WTC11 (cell line): ENCODE data around the gene PMM1. TPM values are rescaled to one million over a fixed set of nuclear protein-coding genes. Genes with fewer than 3 reads are reported as not detected.

Source experiments
- ATAC-seq: fragments of 200-7000 bp; cut with Tn5 transposase; 2 replicates; pipeline ENCODE4 v1.10.0; 2021; ENCODE audit warnings: mild to moderate bottlenecking, moderate library complexity
- CTCF ChIA-PET: fragments of 300-600 bp; sonication (Branson Sonifier 250); formaldehyde crosslinking; loops from one replicate; lab custom pipeline; 2021; ENCODE audit warnings: antibody characterized with exemption; lab: Charles Lee
- POLR2A ChIA-PET: fragments of 350-600 bp; sonication (Branson Sonifier 250); formaldehyde crosslinking; loops from one replicate; lab custom pipeline; 2021; ENCODE audit warnings: antibody characterized with exemption; lab: Charles Lee
- DNase-seq: peaks from one replicate; pipeline ENCODE4 v3.0.0; 2021; ENCODE audit warnings: low spot score
- H3K27ac Mint-ChIP-seq: 2 replicates; pipeline ENCODE4 v1.8.0; 2021; ENCODE audit warnings: mixed read lengths
- H3K27me3 Mint-ChIP-seq: 2 replicates; pipeline ENCODE4 v1.8.0; 2021; ENCODE audit warnings: low read depth, mild to moderate bottlenecking, moderate library complexity, mixed read lengths
- H3K36me3 Mint-ChIP-seq: 2 replicates; pipeline ENCODE4 v1.8.0; 2021; ENCODE audit warnings: mixed read lengths
- H3K4me1 Mint-ChIP-seq: 2 replicates; pipeline ENCODE4 v1.8.0; 2022; ENCODE audit warnings: mixed read lengths
- H3K4me3 Mint-ChIP-seq: 2 replicates; pipeline ENCODE4 v1.8.0; 2021; ENCODE audit warnings: mild to moderate bottlenecking, moderate library complexity, mixed read lengths
- H3K9me3 Mint-ChIP-seq: 2 replicates; pipeline ENCODE4 v1.8.0; 2021; ENCODE audit warnings: mixed read lengths
- ATF1 ChIP-seq: sonication (generic); formaldehyde crosslinking; IDR thresholded peaks from 2 replicates; pipeline ENCODE4 v1.8.1; 2023; ENCODE audit warnings: mild to moderate bottlenecking, moderate library complexity, missing genetic modification reagents
- ATF3 ChIP-seq: sonication (generic); formaldehyde crosslinking; conservative IDR thresholded peaks from 2 replicates; pipeline ENCODE4 v1.8.1; 2022; ENCODE audit warnings: mild to moderate bottlenecking, missing genetic modification reagents
- ERG ChIP-seq: fragments of 250-450 bp; sonication (Bioruptor Pico); IDR thresholded peaks from 2 replicates; pipeline ENCODE4 v1.8.0; 2021; ENCODE audit warnings: mild to moderate bottlenecking
- ESRRA ChIP-seq: sonication (generic); formaldehyde crosslinking; IDR thresholded peaks from 2 replicates; pipeline ENCODE4 v1.8.1; 2022; ENCODE audit warnings: mild to moderate bottlenecking, missing genetic modification reagents, borderline replicate concordance
- ETV6 ChIP-seq: sonication (generic); formaldehyde crosslinking; IDR thresholded peaks from 2 replicates; pipeline ENCODE4 v1.8.1; 2022; ENCODE audit warnings: mild to moderate bottlenecking, missing genetic modification reagents
- GTF2I ChIP-seq: fragments of 250-450 bp; sonication (Bioruptor Pico); conservative IDR thresholded peaks from 2 replicates; pipeline ENCODE4 v1.4.0; 2021; ENCODE audit warnings: mild to moderate bottlenecking
- HMGXB4 ChIP-seq: sonication (generic); formaldehyde crosslinking; IDR thresholded peaks from 2 replicates; pipeline ENCODE4 v1.8.1; 2023; ENCODE audit warnings: mild to moderate bottlenecking, moderate library complexity, missing genetic modification reagents
- IRF2 ChIP-seq: sonication (generic); formaldehyde crosslinking; IDR thresholded peaks from 2 replicates; pipeline ENCODE4 v1.8.0; 2022; ENCODE audit warnings: low read depth, missing genetic modification reagents, borderline replicate concordance
- MLX ChIP-seq: sonication (generic); formaldehyde crosslinking; IDR thresholded peaks from 2 replicates; pipeline ENCODE4 v1.8.1; 2023; ENCODE audit warnings: mild to moderate bottlenecking, missing genetic modification reagents, moderate library complexity
- NFE2L1 ChIP-seq: sonication (generic); formaldehyde crosslinking; IDR thresholded peaks from 2 replicates; pipeline ENCODE4 v1.8.1; 2023; ENCODE audit warnings: missing genetic modification reagents
- NR1H2 ChIP-seq: sonication (generic); formaldehyde crosslinking; IDR thresholded peaks from 2 replicates; pipeline ENCODE4 v1.9.0; 2021; ENCODE audit warnings: mild to moderate bottlenecking, moderate library complexity, missing genetic modification reagents
- PREB ChIP-seq: sonication (generic); formaldehyde crosslinking; IDR thresholded peaks from 2 replicates; pipeline ENCODE4 v1.8.1; 2022; ENCODE audit warnings: mild to moderate bottlenecking, missing genetic modification reagents, moderate library complexity, borderline replicate concordance
- RELA ChIP-seq: sonication (generic); formaldehyde crosslinking; IDR thresholded peaks from 2 replicates; pipeline ENCODE4 v1.8.1; 2022; ENCODE audit warnings: missing genetic modification reagents, mild to moderate bottlenecking, borderline replicate concordance
- RORB ChIP-seq: fragments of 250-450 bp; sonication (Bioruptor Pico); IDR thresholded peaks from 2 replicates; pipeline ENCODE4 v1.9.0; 2021; ENCODE audit warnings: mild to moderate bottlenecking
- TEAD4 ChIP-seq: sonication (generic); formaldehyde crosslinking; IDR thresholded peaks from 2 replicates; pipeline ENCODE4 v1.8.0; 2022; ENCODE audit warnings: mild to moderate bottlenecking, missing genetic modification reagents
- USF2 ChIP-seq: sonication (generic); formaldehyde crosslinking; IDR thresholded peaks from 2 replicates; pipeline ENCODE4 v1.8.1; 2023; ENCODE audit warnings: mild to moderate bottlenecking, missing genetic modification reagents, moderate library complexity
- ZNF317 ChIP-seq: sonication (generic); formaldehyde crosslinking; IDR thresholded peaks from 2 replicates; pipeline ENCODE4 v1.8.1; 2023; ENCODE audit warnings: low read depth, mild to moderate bottlenecking, moderate library complexity, missing genetic modification reagents, borderline replicate concordance
- ZNF425 ChIP-seq: fragments of 250-450 bp; sonication (Bioruptor Pico); conservative IDR thresholded peaks from 2 replicates; pipeline ENCODE4 v1.9.0; 2021; ENCODE audit warnings: mild to moderate bottlenecking
- total RNA-seq: library from RNA; stranded (reverse); gene quantifications from 3 replicates; pipeline ENCODE4 v1.2.3, GENCODE V29; 2021

Gene PMM1
- total RNA-seq, 1 experiment from 2014 or later = 15.7 TPM

- TF ChIP-seq RORB (CRISPR knock-in tag) (no peak), USF2 (CRISPR knock-in tag) (no peak)
Observed at GRCh38 chr22:41563051-41563711, 26.5 kb downstream of the PMM1 start (continued).

GRCh38 chr22:41562461-41562860 is 27.2 kb downstream of the PMM1 start:
- H3K27ac Mint-ChIP-seq = no peak overlapping the region
- no peaks in the 10 kb centered on the region for H3K36me3 Mint-ChIP-seq
- H3K27me3 Mint-ChIP-seq = no peaks in the 10 kb centered on the region
- H3K4me1 Mint-ChIP-seq = peaks cover 39% of the 10 kb centered on the region
- CTCF ChIA-PET = interaction anchor here (0.5 to 1.9 kb wide), 9 partner anchors 15 to 1088 kb away, joined by 3 to 9 read pairs (median 5); partner anchors contain the start of genes DESI1, PMM1 and XRCC6
- no peak for TF ChIP-seq ZNF317 (CRISPR knock-in tag)
- no peak for TF ChIP-seq TEAD4
- TF ChIP-seq MLX (CRISPR knock-in tag) = no peak
- TF ChIP-seq HMGXB4 (CRISPR knock-in tag) = no peak
- no peak for TF ChIP-seq NR1H2 (CRISPR knock-in tag)
- no peak for TF ChIP-seq ZNF425 (CRISPR knock-in tag)
- TF ChIP-seq GTF2I = no peak
- no peak for TF ChIP-seq ATF1 (CRISPR knock-in tag)
- no peak for TF ChIP-seq ESRRA (CRISPR knock-in tag)
- TF ChIP-seq ETV6 (CRISPR knock-in tag) = no peak
- TF ChIP-seq RELA (CRISPR knock-in tag) = no peak
- TF ChIP-seq IRF2 (CRISPR knock-in tag) = no peak
- no peak for TF ChIP-seq PREB (CRISPR knock-in tag)
- no peak for TF ChIP-seq ATF3 (CRISPR knock-in tag)
- no peak for TF ChIP-seq NFE2L1 (CRISPR knock-in tag)
- TF ChIP-seq ERG = no peak
- no peaks in the 10 kb centered on the region for H3K9me3 Mint-ChIP-seq
- ATAC-seq (no peak), DNase-seq (no peak)
- no peak overlapping the region for H3K4me3 Mint-ChIP-seq
- POLR2A ChIA-PET = interaction anchor here (0.7 to 0.9 kb wide), 2 partner anchors 18 to 27 kb away, joined by 3 to 4 read pairs; partner anchors contain the start of gene POLR3H
